K562 (cell line): ENCODE measurements around the gene RBM20. TPM values are rescaled to one million over a fixed set of nuclear protein-coding genes. Genes with fewer than 3 reads are reported as not detected.

Source experiments
- BMI1 ChIP-seq: fragments of 150-350 bp; IDR thresholded peaks from 2 replicates; pipeline ENCODE4 v1.6.1; 2014; ENCODE audit warnings: low read length
- CREB5 ChIP-seq: fragments of 250-450 bp; sonication (Bioruptor Pico); IDR thresholded peaks from 2 replicates; pipeline ENCODE4 v1.5.0; 2020; ENCODE audit warnings: mild to moderate bottlenecking
- DIDO1 ChIP-seq: fragments of 450-650 bp; IDR thresholded peaks from 2 replicates; pipeline ENCODE4 v1.6.1; 2016; ENCODE audit warnings: low read depth, missing biosample characterization, missing genetic modification characterization
- EGR1 ChIP-seq: fragments of 450-650 bp; conservative IDR thresholded peaks from 2 replicates; pipeline ENCODE4 v1.6.1; 2017; ENCODE audit warnings: mild to moderate bottlenecking
- ESRRA ChIP-seq: fragments of 450-650 bp; IDR thresholded peaks from 2 replicates; pipeline ENCODE4 v1.6.1; 2014; ENCODE audit warnings: low read depth, mild to moderate bottlenecking, moderate library complexity, borderline replicate concordance
- GATAD2A ChIP-seq: fragments of 450-650 bp; IDR thresholded peaks from 2 replicates; pipeline ENCODE4 v1.6.1; 2017
- GTF2F1 ChIP-seq: IDR thresholded peaks from 2 replicates; pipeline ENCODE4 v1.6.1; 2011; ENCODE audit warnings: low read depth, low read length, improper control_type of control experiment
- HCFC1 ChIP-seq: IDR thresholded peaks from 2 replicates; pipeline ENCODE4 v1.6.1; 2012; ENCODE audit warnings: low read depth, low read length, improper control_type of control experiment
- HIVEP1 ChIP-seq: fragments of 250-450 bp; sonication (Bioruptor Pico); IDR thresholded peaks from 2 replicates; pipeline ENCODE4 v1.4.0; 2020; ENCODE audit warnings: mild to moderate bottlenecking
- KLF16 ChIP-seq: IDR thresholded peaks from 2 replicates; pipeline ENCODE4 v1.6.1; 2016; ENCODE audit warnings: antibody characterized with exemption
- MEIS2 ChIP-seq: fragments of 450-650 bp; IDR thresholded peaks from 2 replicates; pipeline ENCODE4 v1.6.1; 2014; ENCODE audit warnings: mild to moderate bottlenecking; ENCODE audit not compliant: partially characterized antibody
- MTA1 ChIP-seq: fragments of 450-650 bp; IDR thresholded peaks from 2 replicates; pipeline ENCODE4 v1.6.1; 2017; ENCODE audit warnings: borderline replicate concordance
- NFATC3 ChIP-seq: fragments of 450-650 bp; IDR thresholded peaks from 2 replicates; pipeline ENCODE4 v1.6.1; 2017; ENCODE audit warnings: mild to moderate bottlenecking
- NONO ChIP-seq, 2 experiments: fragments of 200-400 bp in 1 of 2; fragments of 450-650 bp in 1 of 2; formaldehyde crosslinking in 1 of 2; IDR thresholded peaks; 2 replicates each; pipeline ENCODE4 v1.6.1; 2017; ENCODE audit warnings: low read depth in 2 of 2, mild to moderate bottlenecking in 2 of 2, moderate library complexity in 2 of 2, low read length in 1 of 2
- RHOXF2B ChIP-seq: fragments of 250-450 bp; sonication (Bioruptor Pico); conservative IDR thresholded peaks from 2 replicates; pipeline ENCODE4 v1.5.1; 2021
- SMARCB1 ChIP-seq: IDR thresholded peaks from 2 replicates; pipeline ENCODE4 v1.6.1; 2011; ENCODE audit warnings: improper control_type of control experiment, low read depth; ENCODE audit not compliant: insufficient read length
- TBL1XR1 ChIP-seq, 2 experiments: IDR thresholded peaks; 2 replicates each; pipeline ENCODE4 v1.6.1; 2012; ENCODE audit warnings: improper control_type of control experiment in 2 of 2, low read length in 2 of 2, mild to moderate bottlenecking in 1 of 2
- THAP7 ChIP-seq: fragments of 250-450 bp; sonication (Bioruptor Pico); IDR thresholded peaks from 2 replicates; pipeline ENCODE4 v1.5.0; 2021
- ZKSCAN1 ChIP-seq: fragments of 150-350 bp; IDR thresholded peaks from 2 replicates; pipeline ENCODE4 v1.6.1; 2016; ENCODE audit warnings: low read depth, low read length
- ZNF217 ChIP-seq: sonication (generic); formaldehyde crosslinking; IDR thresholded peaks from 2 replicates; pipeline ENCODE4 v1.8.0; 2022; ENCODE audit warnings: mild to moderate bottlenecking, missing genetic modification reagents
- ZNF445 ChIP-seq: fragments of 250-450 bp; sonication (Bioruptor Pico); IDR thresholded peaks from 2 replicates; pipeline ENCODE4 v1.4.0; 2020; ENCODE audit warnings: low read depth, mild to moderate bottlenecking, moderate library complexity
- ZNF583 ChIP-seq: fragments of 250-450 bp; sonication (Bioruptor Pico); IDR thresholded peaks from 2 replicates; pipeline ENCODE4 v1.4.0; 2020
- ZNF785 ChIP-seq: fragments of 250-450 bp; sonication (Bioruptor Pico); IDR thresholded peaks from 2 replicates; pipeline ENCODE4 v1.4.0; 2020; ENCODE audit warnings: mild to moderate bottlenecking
- polyA plus RNA-seq, 8 experiments: library from polyadenylated mRNA; depleted of rRNA in 4 of 8; stranded (reverse) in 5 of 8; unstranded in 3 of 8; fragments of >200 nt; fragmentation: Nextera tagmentation in 2 of 8; fragmentation: Illumina TruSeq in 1 of 8; extraction: Ambion mirVana in 2 of 8; extraction: Trizol in 1 of 8; gene quantifications; 2 replicates each; pipeline versions ENCODE4 v1.2.1 to v1.2.3, GENCODE V29; 2011 to 2014; ENCODE audit warnings: inconsistent platforms in 1 of 8, missing spikeins in 1 of 8
- total RNA-seq, 7 experiments: library from RNA; depleted of rRNA in 6 of 7; stranded (reverse); fragments of >200 nt in 6 of 7; fragmentation: Illumina TruSeq in 2 of 7; extraction: Trizol in 2 of 7; gene quantifications; 2 replicates each; pipeline versions ENCODE4 v1.2.1 to v1.2.3, GENCODE V29; 2011 to 2021; ENCODE audit warnings: low replicate concordance in 1 of 7
- TF ChIP-seq, protein P1 (sequence below): fragments of 250-450 bp; sonication (Bioruptor Pico); IDR thresholded peaks from 2 replicates; pipeline ENCODE4 v1.5.1; 2021; ENCODE audit warnings: mild to moderate bottlenecking
- TF ChIP-seq, protein P2 (sequence below): fragments of 450-650 bp; formaldehyde crosslinking; conservative IDR thresholded peaks from 2 replicates; pipeline ENCODE4 v1.4.0; 2022; ENCODE audit warnings: mild to moderate bottlenecking, missing genetic modification characterization
- TF ChIP-seq, protein P3 (sequence below): sonication (generic); formaldehyde crosslinking; IDR thresholded peaks from 2 replicates; pipeline ENCODE4 v1.5.0; 2020; ENCODE audit warnings: missing genetic modification reagents

Gene RBM20
- total and polyA plus RNA-seq, 9 of the 15 experiments (the other 6 are each of a cell fraction or from before 2014, with no cell fraction given): 0.63 to 5.7 (median 3.2) TPM

DNA sequence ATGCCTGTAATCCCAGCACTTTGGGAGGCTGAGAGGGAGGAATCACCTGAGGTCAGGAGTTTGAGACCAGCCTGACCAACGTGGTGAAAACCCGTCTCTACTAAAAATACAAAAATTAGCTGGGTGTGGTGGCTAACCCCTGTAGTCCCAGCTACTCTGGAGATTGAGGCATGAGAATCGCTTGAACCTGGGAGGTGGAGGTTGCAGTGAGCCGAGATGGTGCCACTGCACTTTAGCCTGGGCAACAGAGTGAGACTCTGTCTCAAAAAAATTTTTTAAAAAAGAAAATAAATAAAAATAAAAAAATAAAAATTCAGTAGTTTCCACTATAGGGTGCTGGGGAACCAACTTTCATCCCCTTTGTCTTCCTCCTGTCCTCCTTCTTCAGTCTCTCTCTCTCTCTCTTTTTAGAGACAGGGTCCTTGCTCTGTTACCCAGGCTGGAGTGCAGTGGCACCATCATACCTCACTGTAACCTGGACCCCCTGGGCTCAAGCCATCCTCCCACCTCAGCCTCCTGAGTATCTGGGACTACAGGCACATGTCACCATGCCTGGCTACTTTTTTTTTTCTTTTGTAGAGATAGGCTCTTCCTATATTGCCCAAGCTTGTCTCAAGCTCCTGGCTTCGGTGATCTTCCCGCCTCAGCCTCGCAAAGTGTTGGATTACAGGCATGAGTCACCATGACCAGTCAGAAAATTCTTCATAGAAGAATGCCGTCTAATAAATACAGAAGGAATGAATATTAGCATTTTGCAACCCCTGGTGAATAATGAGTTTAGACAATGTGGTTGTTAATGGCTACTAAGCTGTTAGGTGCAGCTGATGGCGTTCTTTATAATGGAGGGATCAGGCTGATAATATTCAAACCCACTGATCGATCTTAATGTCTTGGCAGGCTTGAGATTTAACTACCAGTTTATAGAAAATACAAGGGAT lies 20.6 kb downstream of the RBM20 start (continued):
- TF ChIP-seq HIVEP1 (no peak), EGR1 (no peak), ZNF583 (CRISPR knock-in tag) (no peak), TBL1XR1 (IDR thresholded peaks at IDR 0.05; ENCODE audit: low read length in 2 of 2) (no peak), KLF16 (no peak), HCFC1 (no peak), NONO (IDR thresholded peaks at IDR 0.05; ENCODE audit: low read depth in 2 of 2, low read length in 1 of 2) (no peak), DIDO1 (tag) (no peak), NFATC3 (no peak), GTF2F1 (no peak), GATAD2A (no peak), THAP7 (CRISPR knock-in tag) (no peak), ZNF785 (no peak), ESRRA (no peak), CREB5 (CRISPR knock-in tag) (no peak), ZKSCAN1 (no peak), ZNF217 (CRISPR knock-in tag) (no peak), MTA1 (0 out of 2 replicates have a peak, but pooled peaks have one; percentile 65), ZNF445 (CRISPR knock-in tag) (no peak), BMI1 (no peak), SMARCB1 (no peak), MEIS2 (no peak), RHOXF2B (CRISPR knock-in tag) (no peak)
- TF ChIP-seq, protein P1, sequence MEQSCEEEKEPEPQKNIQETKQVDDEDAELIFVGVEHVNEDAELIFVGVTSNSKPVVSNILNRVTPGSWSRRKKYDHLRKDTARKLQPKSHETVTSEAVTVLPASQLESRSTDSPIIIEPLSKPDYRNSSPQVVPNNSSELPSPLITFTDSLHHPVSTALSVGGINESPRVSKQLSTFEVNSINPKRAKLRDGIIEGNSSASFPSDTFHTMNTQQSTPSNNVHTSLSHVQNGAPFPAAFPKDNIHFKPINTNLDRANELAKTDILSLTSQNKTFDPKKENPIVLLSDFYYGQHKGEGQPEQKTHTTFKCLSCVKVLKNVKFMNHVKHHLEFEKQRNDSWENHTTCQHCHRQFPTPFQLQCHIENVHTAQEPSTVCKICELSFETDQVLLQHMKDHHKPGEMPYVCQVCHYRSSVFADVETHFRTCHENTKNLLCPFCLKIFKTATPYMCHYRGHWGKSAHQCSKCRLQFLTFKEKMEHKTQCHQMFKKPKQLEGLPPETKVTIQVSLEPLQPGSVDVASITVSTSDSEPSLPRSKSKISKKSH (CRISPR knock-in tag): no peak
- TF ChIP-seq, protein P2, sequence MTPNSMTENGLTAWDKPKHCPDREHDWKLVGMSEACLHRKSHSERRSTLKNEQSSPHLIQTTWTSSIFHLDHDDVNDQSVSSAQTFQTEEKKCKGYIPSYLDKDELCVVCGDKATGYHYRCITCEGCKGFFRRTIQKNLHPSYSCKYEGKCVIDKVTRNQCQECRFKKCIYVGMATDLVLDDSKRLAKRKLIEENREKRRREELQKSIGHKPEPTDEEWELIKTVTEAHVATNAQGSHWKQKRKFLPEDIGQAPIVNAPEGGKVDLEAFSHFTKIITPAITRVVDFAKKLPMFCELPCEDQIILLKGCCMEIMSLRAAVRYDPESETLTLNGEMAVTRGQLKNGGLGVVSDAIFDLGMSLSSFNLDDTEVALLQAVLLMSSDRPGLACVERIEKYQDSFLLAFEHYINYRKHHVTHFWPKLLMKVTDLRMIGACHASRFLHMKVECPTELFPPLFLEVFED: no peak
- TF ChIP-seq, protein P3, sequence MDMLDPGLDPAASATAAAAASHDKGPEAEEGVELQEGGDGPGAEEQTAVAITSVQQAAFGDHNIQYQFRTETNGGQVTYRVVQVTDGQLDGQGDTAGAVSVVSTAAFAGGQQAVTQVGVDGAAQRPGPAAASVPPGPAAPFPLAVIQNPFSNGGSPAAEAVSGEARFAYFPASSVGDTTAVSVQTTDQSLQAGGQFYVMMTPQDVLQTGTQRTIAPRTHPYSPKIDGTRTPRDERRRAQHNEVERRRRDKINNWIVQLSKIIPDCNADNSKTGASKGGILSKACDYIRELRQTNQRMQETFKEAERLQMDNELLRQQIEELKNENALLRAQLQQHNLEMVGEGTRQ (CRISPR knock-in tag): no peak
